Type B pancreatic cell (in vitro differentiated cells): ENCODE results near the gene CALR3. TPM values are rescaled to one million over a fixed set of nuclear protein-coding genes. Genes with fewer than 3 reads are reported as not detected.
A peak's percentile ranks its signal among the peaks of the same experiment; 100 is the strongest.
"Not testable (repeated sequence)": the region's sequence is repeated elsewhere in the genome, so short reads cannot be mapped to it uniquely, and the experiment has no call there.

Source experiments
- DNase-seq: peaks from one replicate; pipeline ENCODE4 v3.0.0; 2021; ENCODE audit warnings: mixed read lengths; ENCODE audit not compliant: unreplicated experiment; ENCODE audit errors: extremely low spot score
- H3K27ac Mint-ChIP-seq: 2 replicates; pipeline ENCODE4 v1.8.0; 2021; ENCODE audit warnings: mild to moderate bottlenecking, mixed read lengths
- H3K27me3 Mint-ChIP-seq: 2 replicates; pipeline ENCODE4 v1.8.0; 2021; ENCODE audit warnings: mixed read lengths
- H3K36me3 Mint-ChIP-seq: 2 replicates; pipeline ENCODE4 v1.8.0; 2021; ENCODE audit warnings: mixed read lengths
- H3K4me1 Mint-ChIP-seq: one replicate; pipeline ENCODE4 v1.8.0; 2021; ENCODE audit warnings: mixed read lengths; ENCODE audit not compliant: unreplicated experiment
- H3K4me3 Mint-ChIP-seq: 2 replicates; pipeline ENCODE4 v1.8.0; 2021; ENCODE audit warnings: mild to moderate bottlenecking, mixed read lengths
- H3K9me3 Mint-ChIP-seq: 2 replicates; pipeline ENCODE4 v1.8.0; 2021; ENCODE audit warnings: mixed read lengths
- CTCF ChIP-seq: fragments of 200-600 bp; sonication (generic); conservative IDR thresholded peaks from 2 replicates; pipeline ENCODE4 v1.5.0; 2021; ENCODE audit warnings: antibody characterized with exemption, mild to moderate bottlenecking
- total RNA-seq: library from RNA; stranded (reverse); gene quantifications from 2 replicates; pipeline ENCODE4 v1.2.1, GENCODE V29; 2021; ENCODE audit warnings: low replicate concordance

The CALR3 gene
- total RNA-seq, 1 donor from 2014 or later = not detected

- no peak for TF ChIP-seq CTCF
- H3K36me3 Mint-ChIP-seq = no peaks in the 10 kb centered on the region
- H3K9me3 Mint-ChIP-seq = no peaks in the 10 kb centered on the region
- H3K27ac Mint-ChIP-seq = no peak overlapping the region
- H3K27me3 Mint-ChIP-seq = no peaks in the 10 kb centered on the region
- H3K4me1 Mint-ChIP-seq = no peaks in the 10 kb centered on the region
- no peak overlapping the region for H3K4me3 Mint-ChIP-seq
- no peak for DNase-seq
Observed at GRCh38 chr19:16482745-16483144, 13.2 kb downstream of the CALR3 start.

GRCh38 chr19:16477311-16477710, 18.7 kb downstream of the CALR3 start:
- DNase-seq = no peak
- Mint-ChIP-seq H3K36me3 (no peaks in the 10 kb centered on the region), H3K27me3 (no peaks in the 10 kb centered on the region), H3K9me3 (no peaks in the 10 kb centered on the region), H3K4me1 (peaks cover 4% of the 10 kb centered on the region), H3K4me3 (no peak overlapping the region), H3K27ac (no peak overlapping the region)
- TF ChIP-seq CTCF = no peak

GRCh38 chr19:16476401-16476800, 19.6 kb downstream of the CALR3 start:
- DNase-seq = no peak
- no peak for TF ChIP-seq CTCF
- no peaks in the 10 kb centered on the region for H3K36me3 Mint-ChIP-seq
- peaks cover 4% of the 10 kb centered on the region for H3K4me1 Mint-ChIP-seq
- H3K9me3 Mint-ChIP-seq = no peaks in the 10 kb centered on the region
- H3K27ac Mint-ChIP-seq = no peak overlapping the region
- no peaks in the 10 kb centered on the region for H3K27me3 Mint-ChIP-seq
- H3K4me3 Mint-ChIP-seq = no peak overlapping the region

- no peak for DNase-seq
- H3K9me3 Mint-ChIP-seq = no peaks in the 10 kb centered on the region
- H3K27me3 Mint-ChIP-seq = no peaks in the 10 kb centered on the region
- no peak for TF ChIP-seq CTCF
- no peak overlapping the region for H3K27ac Mint-ChIP-seq
- no peak overlapping the region for H3K4me3 Mint-ChIP-seq
- H3K4me1 Mint-ChIP-seq = peaks cover 20% of the 10 kb centered on the region
- H3K36me3 Mint-ChIP-seq = no peaks in the 10 kb centered on the region
Observed at GRCh38 chr19:16473875-16474392, 22.0 kb downstream of the CALR3 start.

- TF ChIP-seq CTCF = no peak
- peaks cover 25% of the 10 kb centered on the region for H3K4me1 Mint-ChIP-seq
- H3K27ac Mint-ChIP-seq = no peak overlapping the region
- H3K36me3 Mint-ChIP-seq = no peaks in the 10 kb centered on the region
- H3K4me3 Mint-ChIP-seq = peak overlapping the region; percentile 73
- H3K9me3 Mint-ChIP-seq = no peaks in the 10 kb centered on the region
- DNase-seq = no peak
- no peaks in the 10 kb centered on the region for H3K27me3 Mint-ChIP-seq
Observed at GRCh38 chr19:16472992-16473391, 23.0 kb downstream of the CALR3 start.

GRCh38 chr19:16472559-16472899, 23.4 kb downstream of the CALR3 start:
- Mint-ChIP-seq H3K4me1 (peaks cover 30% of the 10 kb centered on the region), H3K4me3 (peak overlapping the region; percentile 90)
- H3K27me3 Mint-ChIP-seq, DNase-seq, H3K27ac Mint-ChIP-seq, H3K9me3 Mint-ChIP-seq, H3K36me3 Mint-ChIP-seq: not testable (repeated sequence)
